NCI-H2171 (cell line): ENCODE results near the gene ADCY4.
A peak's percentile ranks its signal among the peaks of the same experiment; 100 is the strongest.
"Not testable (repeated sequence)": the region's sequence is repeated elsewhere in the genome, so short reads cannot be mapped to it uniquely, and the experiment has no call there.

Source experiments
- DNase-seq: peaks from one replicate; lab custom pipeline; 2025; lab: John Stamatoyannopoulos, UW

The ADCY4 gene

GRCh38 chr14:24334431-24335291, at the start of gene ADCY4:
Gene ADCY4, minus strand, starts transcription at chr14:24335071. Its CDS starts 419 bp downstream, at chr14:24334652.
- no peak for DNase-seq

GRCh38 chr14:24384169-24384568, 49.3 kb upstream of the ADCY4 start:
- DNase-seq: no peak

- DNase-seq: no peak
Observed at GRCh38 chr14:24382064-24382371, 47.1 kb upstream of the ADCY4 start.

- DNase-seq: peak; percentile 72
Observed at GRCh38 chr14:24381363-24382063, 46.6 kb upstream of the ADCY4 start.

- no peak for DNase-seq
Observed at GRCh38 chr14:24379907-24380730, 45.2 kb upstream of the ADCY4 start.

- no peak for DNase-seq
Observed at GRCh38 chr14:24378981-24379906, 44.4 kb upstream of the ADCY4 start.

GRCh38 chr14:24378327-24378726, 43.5 kb upstream of the ADCY4 start:
- no peak for DNase-seq

GRCh38 chr14:24377657-24378056, 42.8 kb upstream of the ADCY4 start:
- no peak for DNase-seq

- no peak for DNase-seq
Observed at GRCh38 chr14:24377126-24377525, 42.3 kb upstream of the ADCY4 start.

GRCh38 chr14:24376448-24377070, 41.7 kb upstream of the ADCY4 start:
- DNase-seq: no peak

- peak; percentile 26 for DNase-seq
Observed at GRCh38 chr14:24372701-24373416, 38.0 kb upstream of the ADCY4 start.

- DNase-seq: not testable (repeated sequence)
Observed at GRCh38 chr14:24371605-24372004, 36.7 kb upstream of the ADCY4 start.

- no peak for DNase-seq
Observed at GRCh38 chr14:24370748-24371147, 35.9 kb upstream of the ADCY4 start.

GRCh38 chr14:24369907-24370687, 35.2 kb upstream of the ADCY4 start:
- DNase-seq: no peak

GRCh38 chr14:24369463-24369862, 34.6 kb upstream of the ADCY4 start:
- no peak for DNase-seq

GRCh38 chr14:24368562-24369252, 33.8 kb upstream of the ADCY4 start:
- DNase-seq: peak; percentile 93

- DNase-seq: no peak
Observed at GRCh38 chr14:24368212-24368561, 33.3 kb upstream of the ADCY4 start.

- DNase-seq: peak; percentile 98
Observed at GRCh38 chr14:24367514-24368211, 32.8 kb upstream of the ADCY4 start, which contains the start of gene NFATC4. Gene NFATC4, plus strand, starts transcription at chr14:24368184. Its CDS starts 157 bp downstream, at chr14:24368341.
